Upper lobe of left lung (tissue), 6 donors: Measurements from ENCODE around the gene LRBA. TPM values are rescaled to one million over a fixed set of nuclear protein-coding genes. Genes with fewer than 3 reads are reported as not detected.

ENCODE experiments used
- ATAC-seq, 2 donors: fragments of 200-7000 bp; cut with Tn5 transposase; one replicate each; pipeline ENCODE4 v1.9.1; 2022; ENCODE audit warnings: mild to moderate bottlenecking in 2 of 2, moderate library complexity in 2 of 2; ENCODE audit not compliant: low FRiP score in 2 of 2
- DNase-seq, 2 donors: peaks; one replicate each; pipeline ENCODE4 v3.0.0-alpha.2; 2019 to 2020
- H3K27ac ChIP-seq, 4 donors: fragments of 200-600 bp; sonication (generic); one replicate each; pipeline ENCODE4 v1.5.1; 2016 to 2019
- H3K27me3 ChIP-seq, 4 donors: fragments of 200-600 bp; sonication (generic); one replicate each; pipeline ENCODE4 v1.5.1; 2017 to 2019
- H3K36me3 ChIP-seq, 4 donors: fragments of 200-600 bp; sonication (generic); one replicate each; pipeline ENCODE4 v1.5.1; 2016 to 2019
- H3K4me1 ChIP-seq, 4 donors: fragments of 200-600 bp; sonication (generic); one replicate each; pipeline ENCODE4 v1.5.1; 2018 to 2019
- H3K4me3 ChIP-seq, 4 donors: fragments of 200-600 bp; sonication (generic); one replicate each; pipeline ENCODE4 v1.5.1; 2017 to 2019; ENCODE audit warnings: mild to moderate bottlenecking in 2 of 4, moderate library complexity in 1 of 4
- H3K9me3 ChIP-seq, 4 donors: fragments of 200-600 bp; sonication (generic); one replicate each; pipeline ENCODE4 v1.5.1; 2018 to 2019
- EP300 ChIP-seq, 4 donors: sonication (generic); formaldehyde crosslinking; IDR thresholded peaks; one replicate each; pipeline ENCODE4 v1.5.1; 2017; ENCODE audit warnings: antibody characterized with exemption in 4 of 4, control low read depth in 2 of 4
- POLR2A ChIP-seq, 4 donors: fragments of 450-650 bp; IDR thresholded peaks; one replicate each; pipeline ENCODE4 v1.5.1; 2016 to 2017; ENCODE audit warnings: antibody characterized with exemption in 4 of 4, mild to moderate bottlenecking in 2 of 4
- POLR2AphosphoS5 ChIP-seq, 2 donors: sonication (generic); formaldehyde crosslinking; IDR thresholded peaks; one replicate each; pipeline ENCODE4 v1.5.1; 2017; ENCODE audit warnings: antibody characterized with exemption in 2 of 2
- WGBS, 2 donors: methylation state at CpG; one replicate each; pipeline ENCODE4 v1.1.5; 2017 to 2018; 5-methylcytosine and 5-hydroxymethylcytosine counted together
- total RNA-seq, 6 donors: library from RNA; depleted of rRNA in 4 of 6; stranded (reverse); fragments of >200 nt in 4 of 6; gene quantifications; one replicate each; pipeline versions ENCODE4 v1.1.0 to v1.2.1, GENCODE V29; 2016 to 2021
- TF ChIP-seq, protein P1 (sequence below), 6 experiments: fragments of 450-650 bp in 4 of 6; fragments of 200-600 bp in 2 of 6; sonication (generic) in 2 of 6; IDR thresholded peaks; one replicate each; pipeline ENCODE4 v1.5.1; 2016 to 2019; ENCODE audit warnings: antibody characterized with exemption in 6 of 6
- donor health status: DM: no; HTN: no; CAD: no; lungs with moderate emphysema.
- donor health status: DM: no; HTN: yes; CAD: no; lungs with severe emphysema.

Gene LRBA
- total RNA-seq, 6 donors from 2014 or later, result 34.7 to 139 (median 56.4) TPM

DNA sequence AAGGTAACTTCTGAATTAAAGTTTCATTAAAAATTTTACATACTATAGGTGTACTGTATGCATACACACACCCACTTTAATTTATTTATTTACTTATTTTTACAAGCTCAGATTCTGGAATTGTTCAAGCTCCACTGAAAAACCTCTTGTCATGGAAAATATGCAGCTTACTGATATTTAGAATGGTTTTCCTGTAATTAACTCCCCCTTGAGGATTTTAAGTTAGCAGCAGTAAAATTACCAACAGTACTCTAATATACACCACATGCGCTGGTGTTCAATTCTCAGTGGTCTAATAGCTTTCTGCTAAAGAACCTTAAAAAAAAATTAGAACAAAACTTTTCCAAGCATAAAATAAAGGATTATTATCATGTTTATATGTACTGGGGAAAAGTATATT, 421.1 kb downstream of the LRBA start:
- peaks cover 0 to 9% (median 2%) of the 10 kb centered on the region in 4 donors for H3K36me3 ChIP-seq
- DNase-seq (no peak), ATAC-seq (no peak)
- H3K27ac ChIP-seq, result no peak overlapping the region
- TF ChIP-seq POLR2AphosphoS5 (IDR thresholded peaks at IDR 0.05) (no peak), POLR2A (IDR thresholded peaks at IDR 0.05) (no peak)
- TF ChIP-seq, protein P1, sequence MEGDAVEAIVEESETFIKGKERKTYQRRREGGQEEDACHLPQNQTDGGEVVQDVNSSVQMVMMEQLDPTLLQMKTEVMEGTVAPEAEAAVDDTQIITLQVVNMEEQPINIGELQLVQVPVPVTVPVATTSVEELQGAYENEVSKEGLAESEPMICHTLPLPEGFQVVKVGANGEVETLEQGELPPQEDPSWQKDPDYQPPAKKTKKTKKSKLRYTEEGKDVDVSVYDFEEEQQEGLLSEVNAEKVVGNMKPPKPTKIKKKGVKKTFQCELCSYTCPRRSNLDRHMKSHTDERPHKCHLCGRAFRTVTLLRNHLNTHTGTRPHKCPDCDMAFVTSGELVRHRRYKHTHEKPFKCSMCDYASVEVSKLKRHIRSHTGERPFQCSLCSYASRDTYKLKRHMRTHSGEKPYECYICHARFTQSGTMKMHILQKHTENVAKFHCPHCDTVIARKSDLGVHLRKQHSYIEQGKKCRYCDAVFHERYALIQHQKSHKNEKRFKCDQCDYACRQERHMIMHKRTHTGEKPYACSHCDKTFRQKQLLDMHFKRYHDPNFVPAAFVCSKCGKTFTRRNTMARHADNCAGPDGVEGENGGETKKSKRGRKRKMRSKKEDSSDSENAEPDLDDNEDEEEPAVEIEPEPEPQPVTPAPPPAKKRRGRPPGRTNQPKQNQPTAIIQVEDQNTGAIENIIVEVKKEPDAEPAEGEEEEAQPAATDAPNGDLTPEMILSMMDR (IDR thresholded peaks at IDR 0.05), result no peak
- H3K9me3 ChIP-seq, result no peaks in the 10 kb centered on the region
- H3K27me3 ChIP-seq, result no peaks in the 10 kb centered on the region
- H3K4me1 ChIP-seq, result no peaks in the 10 kb centered on the region
- 95 to 97% methylated on average over 1 of the region's 1 CpG for WGBS, 2 donors
- H3K4me3 ChIP-seq, result no peak overlapping the region

DNA sequence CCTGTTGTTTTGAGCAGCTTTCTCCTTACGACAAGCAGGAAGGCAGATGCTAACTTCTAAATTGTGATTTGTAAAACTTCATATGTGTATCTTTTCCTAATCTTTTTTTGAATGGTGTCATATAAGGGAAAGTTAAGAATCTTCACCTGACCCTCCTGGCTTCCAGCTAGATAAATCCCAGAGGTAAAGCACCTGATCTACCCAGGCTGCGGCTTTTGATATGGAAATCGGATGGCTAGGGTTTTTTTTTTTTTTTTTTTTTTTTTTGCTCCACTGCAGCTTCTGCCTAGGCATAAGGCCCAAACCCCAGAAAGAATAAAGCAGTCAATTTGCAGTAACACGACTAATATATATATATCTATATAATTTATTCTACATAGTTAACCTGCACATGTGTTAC, 423.2 kb downstream of the LRBA start:
- no peak overlapping the region for H3K4me3 ChIP-seq
- H3K27me3 ChIP-seq, result no peaks in the 10 kb centered on the region
- DNase-seq (no peak), ATAC-seq (no peak)
- WGBS, 2 donors, result 95 to 96% methylated on average over 4 of the region's 4 CpGs
- H3K9me3 ChIP-seq, result no peaks in the 10 kb centered on the region
- TF ChIP-seq, protein P1 (IDR thresholded peaks at IDR 0.05), result no peak
- no peak for TF ChIP-seq EP300 (IDR thresholded peaks at IDR 0.05)
- no peak for TF ChIP-seq POLR2A (IDR thresholded peaks at IDR 0.05)
- TF ChIP-seq POLR2AphosphoS5 (IDR thresholded peaks at IDR 0.05), result no peak
- no peak overlapping the region for H3K27ac ChIP-seq
- no peaks in the 10 kb centered on the region for H3K4me1 ChIP-seq
- H3K36me3 ChIP-seq, result peaks cover 0 to 14% (median 0%) of the 10 kb centered on the region in 4 donors

DNA sequence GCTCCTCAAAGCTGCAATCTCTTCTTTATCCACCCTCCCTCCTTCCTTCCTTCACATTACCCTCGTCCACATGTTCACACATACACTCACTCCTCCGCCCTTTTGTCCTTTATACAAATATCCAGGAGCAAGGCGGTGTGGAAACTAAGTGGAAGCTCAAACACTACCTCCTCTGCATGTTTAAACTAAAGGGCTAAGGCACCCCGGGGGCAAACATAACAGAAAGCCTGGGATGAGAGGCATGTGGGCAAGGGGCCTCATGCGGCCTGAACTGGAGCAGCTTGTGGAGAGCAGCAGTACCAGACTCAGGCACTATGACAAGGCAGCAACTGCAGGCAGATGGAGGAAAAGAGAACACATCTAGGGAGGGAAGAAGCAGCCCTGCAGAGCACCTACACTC, 423.7 kb downstream of the LRBA start:
- Histone ChIP-seq H3K9me3 (no peaks in the 10 kb centered on the region), H3K4me3 (no peak overlapping the region), H3K27me3 (no peaks in the 10 kb centered on the region), H3K27ac (no peak overlapping the region), H3K4me1 (no peaks in the 10 kb centered on the region), H3K36me3 (peaks cover 0 to 14% (median 0%) of the 10 kb centered on the region in 4 donors)
- ATAC-seq (no peak), DNase-seq (no peak)
- WGBS, 2 donors, result 67 to 78% methylated on average over 5 of the region's 5 CpGs
- TF ChIP-seq, protein P1 (IDR thresholded peaks at IDR 0.05), result no peak
- TF ChIP-seq POLR2AphosphoS5 (IDR thresholded peaks at IDR 0.05) (no peak), EP300 (IDR thresholded peaks at IDR 0.05) (no peak), POLR2A (IDR thresholded peaks at IDR 0.05) (no peak)

DNA sequence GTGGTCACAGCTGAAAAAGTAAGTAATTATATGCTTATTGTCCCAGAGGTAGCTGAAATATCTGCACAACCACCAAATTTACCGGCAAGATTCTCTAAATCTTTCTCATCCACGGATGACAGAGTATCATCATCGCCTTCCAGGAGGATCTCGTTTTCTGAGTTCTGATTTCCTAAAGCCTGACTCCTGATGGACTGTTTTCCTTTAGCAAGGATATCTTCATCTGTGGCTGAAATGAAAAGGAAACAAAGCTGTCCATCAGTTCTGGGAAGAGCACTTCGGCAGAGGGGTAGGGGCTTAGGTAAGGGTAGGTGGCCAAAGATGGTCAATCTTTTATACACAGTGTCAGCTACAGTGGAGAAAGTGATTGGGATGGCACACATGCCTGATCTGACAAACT, 424.5 kb downstream of the LRBA start:
- H3K27ac ChIP-seq, result no peak overlapping the region
- H3K27me3 ChIP-seq, result no peaks in the 10 kb centered on the region
- TF ChIP-seq POLR2AphosphoS5 (IDR thresholded peaks at IDR 0.05), result no peak
- TF ChIP-seq EP300 (IDR thresholded peaks at IDR 0.05), result no peak
- TF ChIP-seq, protein P1 (IDR thresholded peaks at IDR 0.05), result no peak
- no peak for TF ChIP-seq POLR2A (IDR thresholded peaks at IDR 0.05)
- peak in 1 of 2 donors; percentile 40 for ATAC-seq
- no peak overlapping the region for H3K4me3 ChIP-seq
- no peak for DNase-seq
- H3K4me1 ChIP-seq, result no peaks in the 10 kb centered on the region
- no peaks in the 10 kb centered on the region for H3K9me3 ChIP-seq
- H3K36me3 ChIP-seq, result peaks cover 0 to 14% (median 0%) of the 10 kb centered on the region in 4 donors
- WGBS, 2 donors, result 97 to 99% methylated on average over 5 of the region's 5 CpGs

DNA sequence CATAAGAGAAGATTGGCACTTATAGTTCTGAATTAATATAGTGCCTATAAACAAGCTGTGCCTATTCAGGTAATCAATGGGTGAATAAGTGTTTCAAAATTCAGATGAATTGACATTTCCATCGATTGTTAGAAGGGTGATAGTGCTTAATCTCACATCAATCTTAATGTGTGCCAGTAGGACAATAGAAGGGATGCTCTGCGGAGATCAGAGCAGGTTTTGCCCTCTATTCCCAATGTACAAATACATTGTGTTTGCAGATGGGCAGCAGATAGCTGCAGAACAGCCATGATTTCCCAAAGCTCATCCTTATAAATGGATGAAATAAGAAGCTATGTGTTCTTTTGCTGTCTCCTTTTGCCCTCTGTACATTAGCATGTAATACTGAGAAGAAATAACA, 425.9 kb downstream of the LRBA start:
- no peak for ATAC-seq
- Histone ChIP-seq H3K27ac (no peak overlapping the region), H3K4me3 (no peak overlapping the region), H3K36me3 (peaks cover 0 to 14% (median 0%) of the 10 kb centered on the region in 4 donors), H3K9me3 (no peaks in the 10 kb centered on the region), H3K27me3 (no peaks in the 10 kb centered on the region), H3K4me1 (no peaks in the 10 kb centered on the region)
- no peak for DNase-seq
- TF ChIP-seq POLR2A (IDR thresholded peaks at IDR 0.05), result no peak
- TF ChIP-seq POLR2AphosphoS5 (IDR thresholded peaks at IDR 0.05), result no peak
- no peak for TF ChIP-seq EP300 (IDR thresholded peaks at IDR 0.05)
- TF ChIP-seq, protein P1 (IDR thresholded peaks at IDR 0.05), result no peak
- WGBS, 2 donors, result 73 to 75% methylated on average over 2 of the region's 2 CpGs
